HS-5 (cell line): ENCODE measurements around the gene PPIAL4G.
"Not testable (repeated sequence)": the region's sequence is repeated elsewhere in the genome, so short reads cannot be mapped to it uniquely, and the experiment has no call there.

Experiments
- DNase-seq: peaks from one replicate; pipeline ENCODE4 v3.0.0-alpha.2; 2012; ENCODE audit warnings: low read depth

Gene PPIAL4G

DNA sequence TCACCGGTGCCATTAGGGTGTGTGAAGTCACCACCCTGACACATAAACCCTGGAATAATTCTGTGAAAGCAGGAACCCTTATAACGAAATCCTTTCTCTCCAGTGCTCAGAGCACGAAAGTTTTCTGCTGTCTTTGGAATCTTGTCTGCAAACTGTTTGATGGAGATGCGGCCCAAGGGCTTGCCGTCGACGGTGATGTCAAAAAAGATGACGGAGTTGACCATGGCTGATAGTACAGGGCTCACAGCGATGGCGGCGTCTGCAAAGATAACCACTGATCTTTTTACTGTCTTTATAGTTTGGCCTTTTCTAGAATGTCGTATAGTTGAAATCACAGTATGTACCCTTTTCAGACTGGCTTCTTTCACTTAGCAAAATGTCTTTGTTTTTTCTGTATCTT lies at the start of gene PPIAL4G:
TSS of gene PPIAL4G (minus strand) at position 274 of the 400 bp plus-strand sequence. CDS start at position 224, 50 bp downstream.
- DNase-seq, result not testable (repeated sequence)

DNA sequence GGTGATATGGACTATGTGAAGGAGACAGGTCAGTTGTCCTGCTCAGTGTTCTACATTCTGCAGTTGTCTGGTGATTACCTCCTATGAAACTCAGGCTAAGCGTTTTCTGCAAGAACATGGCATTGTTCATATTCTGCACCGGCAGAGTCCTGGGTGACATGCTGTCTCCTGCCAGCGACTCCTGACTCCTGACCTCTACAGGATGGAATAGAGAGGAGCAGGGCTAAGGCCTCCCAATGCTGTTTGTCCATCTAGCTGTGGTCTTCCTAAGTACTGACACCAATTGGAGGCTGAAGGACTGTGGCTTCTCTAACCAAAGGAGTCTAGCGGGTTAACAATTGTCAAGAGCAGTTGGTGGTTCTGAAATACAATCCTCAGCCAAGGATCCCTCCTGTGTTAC lies 49.1 kb upstream of the PPIAL4G start:
- DNase-seq, result not testable (repeated sequence)

DNA sequence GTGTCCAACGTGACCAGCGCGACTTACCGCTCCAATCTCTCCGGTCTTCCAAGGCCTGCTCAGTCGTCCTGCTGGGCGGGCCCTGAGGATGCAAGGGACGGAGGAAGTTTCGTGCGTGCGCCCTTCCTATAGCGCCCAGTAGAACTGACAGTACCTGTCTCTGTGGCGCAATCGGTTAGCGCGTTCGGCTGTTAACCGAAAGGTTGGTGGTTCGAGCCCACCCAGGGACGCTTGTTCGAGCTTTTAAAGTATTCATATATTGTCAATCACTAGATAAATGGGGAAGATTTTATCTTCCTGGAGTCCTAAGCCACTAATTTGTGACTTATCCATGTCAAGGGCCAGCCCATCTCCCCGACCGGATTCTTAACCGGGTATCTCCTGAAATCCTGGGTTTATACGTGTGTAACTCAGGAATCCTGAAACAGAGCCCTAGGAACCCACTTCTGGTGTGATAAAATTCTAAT lies 46.0 kb upstream of the PPIAL4G start:
- DNase-seq, result peak; percentile 69

DNA sequence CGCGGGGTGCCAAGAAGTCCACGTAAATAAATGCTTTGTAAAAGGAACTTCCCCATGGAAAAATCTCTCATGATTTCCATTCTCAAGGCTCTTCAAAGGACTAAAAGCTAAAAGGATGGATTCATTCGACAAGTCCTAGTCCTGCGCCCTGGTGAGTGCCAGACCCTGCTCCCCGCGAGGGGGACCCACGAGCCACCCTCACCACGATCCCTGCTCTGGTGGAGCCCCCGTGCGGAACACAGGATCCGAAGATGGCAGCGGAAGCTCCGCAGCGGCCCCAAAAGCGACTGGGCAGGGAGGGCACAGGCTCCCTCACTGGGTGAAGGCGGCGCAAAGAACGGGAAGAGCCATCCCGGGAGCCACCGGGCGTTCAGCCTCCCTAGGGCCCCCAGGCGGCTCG lies 45.5 kb upstream of the PPIAL4G start:
- DNase-seq, result not testable (repeated sequence)

DNA sequence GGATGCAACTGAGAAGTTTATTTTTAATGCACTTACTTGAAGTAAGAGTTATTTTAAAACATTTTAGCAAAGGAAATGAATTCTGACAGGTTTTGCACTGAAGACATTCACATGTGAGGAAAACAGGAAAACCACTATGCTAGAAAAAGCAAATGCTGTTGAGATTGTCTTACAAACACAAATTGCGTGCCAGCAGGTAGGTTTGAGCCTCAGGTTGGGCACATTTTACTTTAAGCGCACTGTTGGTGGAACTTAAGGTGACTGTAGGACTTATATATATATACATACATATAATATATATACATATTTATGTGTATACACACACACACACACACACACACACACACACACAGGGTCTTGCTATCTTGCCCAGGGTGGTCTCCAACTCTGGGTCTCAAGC lies 43.5 kb upstream of the PPIAL4G start:
- not testable (repeated sequence) for DNase-seq

DNA sequence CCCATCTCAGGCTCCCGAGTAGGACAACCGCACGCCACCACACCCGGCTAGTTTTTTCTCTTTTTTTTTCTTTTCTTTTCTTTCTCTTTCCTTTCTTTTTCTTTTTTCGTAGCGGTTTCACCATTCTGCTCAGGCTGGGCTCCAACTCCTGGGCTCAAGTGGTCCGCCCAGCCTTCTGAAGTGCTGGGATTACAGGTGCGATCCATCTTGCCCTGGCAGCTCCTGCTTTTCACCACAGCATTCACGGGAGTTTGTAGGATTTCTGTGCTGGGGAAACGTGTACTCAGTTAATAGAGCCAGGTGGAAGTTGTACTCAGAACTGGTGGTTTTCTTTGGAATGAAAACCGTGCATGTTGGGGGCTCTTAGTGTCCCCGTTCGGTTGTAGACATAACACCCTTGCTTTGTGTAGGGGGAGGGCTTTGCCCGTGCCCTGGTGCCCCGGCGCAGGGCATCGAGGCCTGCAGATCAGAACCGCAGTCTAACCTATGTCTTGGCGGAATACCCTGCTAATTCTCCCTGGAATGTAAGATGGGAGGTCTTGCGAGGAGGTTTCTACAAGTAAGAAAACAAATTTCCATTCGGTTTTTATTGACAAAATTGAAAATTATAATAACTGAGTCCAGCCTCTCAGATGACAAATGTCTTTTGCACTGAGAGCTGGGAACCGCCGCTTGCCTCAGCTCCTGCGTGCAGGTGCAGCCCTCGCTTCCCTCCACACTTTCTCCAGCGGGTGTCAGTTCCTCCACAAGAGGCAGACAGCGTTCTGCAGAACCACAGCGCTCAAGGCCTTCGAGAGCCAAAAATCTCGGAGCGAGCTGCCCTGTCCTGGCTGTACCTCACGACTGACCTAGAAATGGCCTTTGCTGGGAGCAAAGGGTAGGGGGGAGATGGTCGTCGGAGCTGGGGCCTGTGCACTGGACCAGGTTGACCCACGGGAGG lies 40.4 kb upstream of the PPIAL4G start:
- DNase-seq, result not testable (repeated sequence)

DNA sequence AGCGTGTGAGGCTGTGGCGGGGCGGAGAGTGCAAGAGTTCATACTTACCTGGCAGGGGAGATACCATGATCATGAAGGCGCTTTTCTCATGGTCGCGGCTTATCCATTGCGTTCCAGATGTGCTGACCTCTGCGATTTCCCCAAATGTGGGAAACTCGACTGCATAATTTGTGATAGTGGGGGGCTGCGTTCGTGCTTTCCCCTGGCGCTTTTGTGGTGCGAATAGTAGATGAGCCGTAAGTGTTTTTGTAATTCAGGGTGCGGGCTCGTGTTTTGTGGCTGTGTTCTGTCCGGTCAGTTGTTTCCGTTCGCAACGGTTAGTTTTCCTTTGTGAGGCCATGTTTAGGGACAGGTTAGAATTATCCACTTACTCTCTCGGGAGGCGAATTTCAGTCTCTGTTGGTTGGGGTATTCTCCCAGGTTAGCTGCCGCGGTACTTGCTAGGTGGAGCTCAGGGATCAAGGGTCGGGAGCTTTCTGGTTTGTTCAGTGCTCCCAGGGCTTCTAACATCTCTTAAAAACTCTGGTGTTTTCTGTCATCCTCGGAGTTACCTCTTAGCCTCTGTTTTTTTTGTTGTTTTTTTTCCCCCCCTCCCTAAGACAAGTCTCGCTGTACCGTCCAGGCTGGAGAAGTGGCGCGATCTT lies 39.6 kb upstream of the PPIAL4G start:
- peak; percentile 38 for DNase-seq

DNA sequence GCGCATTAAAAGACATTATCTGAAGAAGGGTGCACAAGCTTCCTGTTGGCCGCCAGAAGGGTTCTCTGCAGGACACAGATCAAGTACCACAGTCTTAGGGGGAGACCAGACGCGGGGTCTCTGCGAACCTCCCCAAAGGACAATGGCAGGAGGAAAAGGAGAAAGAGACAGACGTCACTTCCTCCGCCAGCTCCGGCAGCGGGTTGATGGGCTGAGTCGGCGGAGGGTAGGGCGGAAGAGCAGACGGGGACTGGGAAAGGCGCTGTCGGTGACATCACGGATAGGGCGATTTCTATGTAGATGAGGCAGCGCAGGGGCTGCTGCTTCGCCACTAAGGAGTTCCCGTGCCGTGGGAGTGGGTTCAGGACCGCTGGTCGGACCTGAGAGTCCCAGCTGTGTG lies 39.0 kb upstream of the PPIAL4G start:
- DNase-seq, result not testable (repeated sequence)

DNA sequence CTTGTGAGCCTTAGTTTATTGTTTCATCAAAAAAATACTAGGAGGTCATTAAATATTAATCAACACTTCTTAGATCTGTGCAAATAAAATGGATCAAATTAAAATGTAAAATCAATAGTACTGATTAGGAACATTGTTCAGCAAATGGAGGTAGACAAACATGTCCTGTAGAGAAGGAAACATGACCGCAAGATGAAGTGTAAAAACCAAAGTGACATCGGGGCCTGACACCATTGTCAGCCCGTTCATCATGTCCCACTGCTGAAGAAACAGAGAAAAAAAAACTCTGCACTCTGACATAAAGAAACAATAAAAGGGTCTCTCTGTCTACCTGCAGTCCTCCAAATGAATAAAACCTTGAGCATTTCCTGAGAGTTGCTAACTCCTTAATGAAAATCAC lies 31.2 kb upstream of the PPIAL4G start:
- DNase-seq, result not testable (repeated sequence)

DNA sequence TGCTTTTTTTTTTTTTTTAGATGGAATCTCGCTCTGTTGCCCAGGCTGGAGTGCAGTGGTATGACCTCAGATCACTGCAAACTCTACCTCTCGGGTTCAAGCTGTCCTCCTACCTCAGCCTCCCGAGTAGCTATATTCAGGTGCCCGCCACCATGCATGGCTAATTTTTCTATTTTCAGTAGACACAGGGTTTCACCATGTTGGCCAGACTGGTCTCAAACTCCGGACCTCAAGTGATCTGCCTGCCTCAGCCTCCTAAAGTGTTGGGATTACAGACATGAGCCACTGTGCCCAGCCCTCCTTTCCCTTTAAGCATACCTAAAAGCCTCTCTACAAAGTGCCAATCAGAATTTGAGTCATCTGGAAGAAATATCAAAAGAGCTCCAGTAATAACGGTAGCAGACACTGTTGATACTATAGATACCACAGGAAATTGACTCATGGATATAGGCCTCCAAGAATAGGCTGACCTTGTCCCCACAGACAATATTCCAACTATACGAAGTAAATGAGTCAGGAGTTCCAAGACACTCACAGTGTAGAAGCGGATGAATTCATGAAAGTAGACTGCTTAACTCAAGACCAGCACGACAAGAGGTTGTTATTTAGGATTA lies 29.6 kb upstream of the PPIAL4G start:
- peak; percentile 35 for DNase-seq

DNA sequence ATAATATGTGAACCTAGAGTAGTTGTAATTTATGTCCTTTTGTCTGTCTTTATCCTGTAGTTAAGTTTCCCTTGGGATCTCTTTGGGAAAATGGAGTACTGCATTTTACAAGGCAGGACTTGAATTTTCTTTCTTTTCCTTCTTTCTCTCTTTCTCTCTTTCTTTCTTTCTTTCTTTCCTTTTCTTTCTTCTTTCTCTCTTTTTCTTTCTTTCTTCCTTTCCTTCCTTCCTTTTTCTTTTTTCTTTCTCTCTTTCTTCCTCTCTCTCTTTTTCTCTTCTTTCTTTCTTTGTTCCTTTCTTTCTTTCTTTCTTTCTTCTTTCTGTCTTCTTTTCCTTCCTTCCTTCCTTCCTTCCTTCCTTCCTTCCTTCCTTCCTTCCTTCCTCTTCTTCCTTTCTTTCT lies 10.8 kb upstream of the PPIAL4G start:
- DNase-seq, result not testable (repeated sequence)

DNA sequence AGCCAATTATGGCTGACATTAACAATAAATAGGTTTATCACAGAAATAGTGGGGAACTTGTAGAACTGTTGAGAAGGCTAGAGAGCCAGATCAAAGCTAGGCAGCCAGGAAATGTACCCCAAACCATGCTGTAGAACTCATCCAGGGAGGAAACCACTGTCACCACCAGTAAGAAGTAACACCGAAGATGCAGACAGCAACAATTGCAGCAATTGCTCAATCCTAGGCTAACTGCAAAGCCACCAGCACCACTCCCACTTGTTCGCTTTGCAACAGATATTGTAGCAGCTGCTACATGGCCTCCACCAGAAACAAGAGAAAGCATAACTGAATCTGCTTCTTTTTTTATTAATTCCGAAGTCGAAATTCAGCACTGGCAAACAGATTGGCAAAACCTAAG lies 2.0 kb downstream of the PPIAL4G start:
- not testable (repeated sequence) for DNase-seq

DNA sequence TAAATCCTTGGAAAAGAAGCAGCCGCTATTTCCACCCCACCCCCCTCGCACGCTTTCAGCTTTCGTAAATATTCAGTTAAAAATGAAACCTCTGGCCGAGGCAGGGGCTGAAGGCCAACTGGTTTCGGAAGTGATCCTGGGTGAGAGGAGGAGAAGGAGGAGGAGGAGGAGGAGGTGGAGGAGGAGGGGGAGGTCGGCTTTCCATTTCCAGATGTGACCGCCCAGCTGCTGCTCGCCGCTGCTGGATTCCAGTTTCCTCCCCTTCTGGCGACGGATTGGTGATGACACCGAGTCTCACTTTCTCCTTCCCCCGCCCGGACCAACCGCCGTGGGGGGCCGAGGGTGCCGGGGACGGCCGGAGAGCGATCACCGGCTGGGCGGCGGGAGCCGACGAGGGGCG lies 23.4 kb downstream of the PPIAL4G start:
- DNase-seq, result not testable (repeated sequence)

DNA sequence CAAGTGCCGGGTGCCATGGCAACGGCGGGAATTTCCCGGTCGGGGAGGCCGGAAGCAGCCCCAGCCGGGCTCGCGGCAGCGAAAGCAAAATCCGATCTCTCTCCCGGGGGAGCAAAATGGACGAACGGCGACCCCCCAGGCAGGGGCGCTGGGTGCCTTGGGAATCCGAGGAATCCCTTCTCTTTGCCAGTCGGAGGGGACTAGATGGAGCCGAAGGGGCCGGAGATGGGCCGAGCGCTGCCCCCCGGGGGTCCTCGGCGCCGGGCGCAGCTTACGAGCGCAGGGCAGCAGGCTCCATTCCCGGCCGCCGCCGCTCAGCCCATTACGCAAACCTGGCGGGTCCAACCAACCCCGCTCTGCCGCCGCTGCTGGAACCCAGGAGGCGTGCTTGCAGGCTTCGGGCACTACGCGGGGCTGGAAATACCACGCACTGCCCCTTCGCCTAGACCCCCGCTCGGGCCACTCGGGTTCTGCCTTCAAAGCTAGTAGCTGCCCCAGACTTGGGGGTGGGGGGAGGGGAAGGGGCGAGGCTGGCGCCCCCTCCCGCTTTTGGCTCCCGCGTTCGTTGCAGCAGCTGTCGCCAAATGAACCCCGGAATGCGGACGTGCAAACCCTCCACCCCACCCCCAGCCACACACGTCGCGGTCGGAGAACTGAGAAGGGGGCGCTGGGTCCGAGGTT lies 24.1 kb downstream of the PPIAL4G start:
- not testable (repeated sequence) for DNase-seq

DNA sequence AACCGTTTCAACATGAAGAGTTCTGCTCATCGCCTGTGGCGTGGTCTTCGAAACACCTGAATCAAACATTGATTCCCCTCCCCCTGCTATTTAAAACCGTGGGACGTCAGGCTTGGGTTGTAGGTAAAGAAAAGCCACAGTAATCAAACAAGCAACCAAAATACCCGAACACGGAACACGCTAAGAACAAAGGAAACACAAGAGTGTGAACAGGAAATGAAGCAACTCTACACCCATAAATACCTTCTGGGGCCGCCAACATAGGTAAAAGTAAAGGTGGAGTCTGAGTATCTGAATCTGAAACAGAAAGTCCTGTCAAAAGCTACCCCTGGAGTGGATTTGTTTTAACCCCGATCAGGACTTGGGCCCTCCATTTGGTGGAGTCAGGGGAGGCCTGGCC lies 24.7 kb downstream of the PPIAL4G start:
- DNase-seq, result not testable (repeated sequence)

DNA sequence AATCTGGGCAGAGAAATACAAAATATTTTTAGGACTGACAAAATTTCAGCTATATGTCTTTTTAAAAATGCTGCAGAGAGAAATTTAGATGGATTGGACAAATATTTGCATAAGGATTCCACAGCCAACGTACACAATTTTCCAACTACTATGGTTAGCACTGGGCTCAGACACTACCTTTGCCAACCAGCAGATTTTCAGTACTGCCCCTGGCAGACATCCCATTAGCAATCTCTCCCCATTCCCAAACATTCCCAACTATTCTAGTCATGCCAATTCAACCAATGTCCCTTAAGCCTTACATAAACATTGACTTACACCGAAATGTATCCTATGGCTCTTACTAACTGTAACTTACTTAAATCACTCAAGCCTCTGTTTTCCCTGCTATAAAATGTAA lies 30.3 kb downstream of the PPIAL4G start:
- DNase-seq, result peak; percentile 23

DNA sequence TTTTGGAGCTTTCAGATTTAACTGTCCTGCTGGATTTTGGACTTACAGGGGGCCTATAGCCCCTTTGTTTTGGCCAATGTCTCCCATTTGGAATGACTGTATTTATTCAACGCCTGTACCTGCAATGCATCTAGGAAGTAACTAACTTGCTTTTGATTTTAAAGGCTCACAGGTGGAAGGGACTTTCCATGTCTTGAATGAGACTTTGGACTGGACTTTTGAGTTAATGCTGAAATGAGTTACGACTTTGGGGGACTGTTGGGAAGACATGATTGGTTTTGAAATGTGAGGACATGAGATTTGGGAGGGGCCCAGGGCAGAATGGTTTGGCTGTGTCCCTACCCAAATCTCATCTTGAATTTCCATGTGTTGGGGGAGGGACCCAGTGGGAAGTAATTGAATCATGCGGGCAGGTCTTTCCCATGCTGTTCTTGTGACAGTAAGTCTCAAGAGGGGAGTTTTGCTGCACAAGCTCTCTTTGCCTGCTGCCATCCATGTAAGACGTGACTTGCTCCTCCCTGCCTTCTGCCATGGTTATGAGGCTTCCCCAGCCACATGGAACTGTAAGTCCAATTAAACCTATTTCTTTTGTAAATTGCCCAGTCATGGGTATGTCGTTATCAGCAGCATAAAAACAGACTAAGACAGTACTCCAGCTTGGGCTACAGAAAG lies 43.3 kb downstream of the PPIAL4G start:
- not testable (repeated sequence) for DNase-seq

DNA sequence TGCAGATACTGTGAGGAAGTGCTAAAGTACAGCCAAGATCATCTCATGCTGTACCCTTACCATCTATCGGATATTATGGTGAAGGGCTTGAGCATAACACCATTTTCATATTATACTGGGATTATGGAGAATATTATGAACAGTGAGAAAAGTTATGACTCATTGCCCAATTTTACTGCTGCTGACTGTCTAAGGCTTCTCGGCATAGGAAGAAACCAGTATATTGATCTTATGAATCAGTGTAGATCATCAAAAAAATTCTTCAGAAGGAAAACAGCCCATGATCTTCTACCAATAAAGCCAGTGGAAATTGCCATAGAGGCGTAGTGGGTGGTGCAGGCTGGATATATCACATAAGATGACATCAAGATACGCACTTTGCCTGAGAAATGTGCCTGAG lies 47.7 kb downstream of the PPIAL4G start:
- DNase-seq, result no peak

DNA sequence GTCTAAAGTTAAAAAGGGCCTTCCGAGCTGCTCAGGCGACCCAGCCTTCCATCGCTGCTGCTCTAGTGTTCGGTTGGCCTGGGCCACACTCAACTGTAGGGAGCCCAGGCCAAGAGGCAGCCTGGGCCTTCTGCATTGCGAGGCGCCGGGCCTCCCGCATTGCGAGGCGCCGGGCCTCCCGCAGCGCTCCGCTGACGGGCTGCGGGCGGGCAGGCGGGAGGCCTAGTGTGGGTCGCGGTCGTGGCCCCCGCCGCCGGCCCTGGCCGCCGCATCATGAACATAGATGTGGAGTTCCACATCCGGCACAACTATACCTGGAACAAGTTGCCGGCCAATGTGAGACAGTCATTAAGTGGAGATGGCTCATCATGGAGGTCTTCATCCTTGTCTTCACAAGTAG lies 48.3 kb downstream of the PPIAL4G start:
- no peak for DNase-seq

DNA sequence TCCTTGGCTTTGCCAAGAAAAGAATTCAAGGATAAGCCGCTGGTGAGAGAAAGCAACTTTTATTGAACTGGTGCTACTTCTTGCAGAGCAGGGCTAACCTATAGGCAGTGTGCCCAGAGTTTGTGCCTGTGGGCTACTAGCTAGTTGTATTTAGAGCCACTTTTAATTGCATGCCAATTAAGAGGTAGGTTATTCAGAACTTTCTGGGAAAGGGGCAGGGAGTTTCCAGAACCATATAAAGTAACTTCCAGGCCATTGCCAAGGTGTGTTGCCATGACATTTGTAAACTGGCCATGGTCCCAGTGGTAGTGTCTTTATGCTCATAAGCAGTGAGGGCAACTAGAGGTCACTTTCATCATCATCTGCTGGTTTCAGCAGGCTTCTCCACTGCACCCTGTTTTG lies 50.2 kb downstream of the PPIAL4G start:
- not testable (repeated sequence) for DNase-seq
